Measurements from ENCODE around the gene CCL23.

DNA sequence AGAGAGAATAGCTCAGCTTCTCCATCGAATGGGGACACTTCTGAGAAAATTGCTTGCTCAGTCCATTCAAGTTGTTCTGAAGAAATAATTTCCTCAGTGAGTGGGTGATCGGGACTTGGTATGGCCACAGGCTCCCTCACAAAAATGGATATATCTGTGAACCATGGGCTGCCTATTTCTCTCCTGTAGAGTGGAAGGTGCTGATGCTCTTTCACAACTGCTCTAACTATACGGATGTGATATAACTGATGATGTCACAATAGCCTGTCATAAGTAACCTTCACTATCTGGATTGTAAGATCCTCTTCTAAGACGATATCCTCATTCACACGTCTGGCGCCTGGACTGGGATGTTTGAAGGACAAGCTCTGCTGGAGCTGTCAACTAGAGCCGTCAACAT, 41.6 kb upstream of the CCL23 start:
- TF ChIP-seq, protein P1, sequence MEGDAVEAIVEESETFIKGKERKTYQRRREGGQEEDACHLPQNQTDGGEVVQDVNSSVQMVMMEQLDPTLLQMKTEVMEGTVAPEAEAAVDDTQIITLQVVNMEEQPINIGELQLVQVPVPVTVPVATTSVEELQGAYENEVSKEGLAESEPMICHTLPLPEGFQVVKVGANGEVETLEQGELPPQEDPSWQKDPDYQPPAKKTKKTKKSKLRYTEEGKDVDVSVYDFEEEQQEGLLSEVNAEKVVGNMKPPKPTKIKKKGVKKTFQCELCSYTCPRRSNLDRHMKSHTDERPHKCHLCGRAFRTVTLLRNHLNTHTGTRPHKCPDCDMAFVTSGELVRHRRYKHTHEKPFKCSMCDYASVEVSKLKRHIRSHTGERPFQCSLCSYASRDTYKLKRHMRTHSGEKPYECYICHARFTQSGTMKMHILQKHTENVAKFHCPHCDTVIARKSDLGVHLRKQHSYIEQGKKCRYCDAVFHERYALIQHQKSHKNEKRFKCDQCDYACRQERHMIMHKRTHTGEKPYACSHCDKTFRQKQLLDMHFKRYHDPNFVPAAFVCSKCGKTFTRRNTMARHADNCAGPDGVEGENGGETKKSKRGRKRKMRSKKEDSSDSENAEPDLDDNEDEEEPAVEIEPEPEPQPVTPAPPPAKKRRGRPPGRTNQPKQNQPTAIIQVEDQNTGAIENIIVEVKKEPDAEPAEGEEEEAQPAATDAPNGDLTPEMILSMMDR (IDR thresholded peaks at IDR 0.05 in 8 of 11, conservative IDR thresholded peaks at IDR 0.05 in 3 of 11) = no peak
- TF ChIP-seq POLR2AphosphoS5 (IDR thresholded peaks at IDR 0.05) = no peak

All from spleen (tissue), 7 donors.